Neural crest cell (in vitro differentiated cells): Measurements from ENCODE around the gene TAS2R41. TPM values are rescaled to one million over a fixed set of nuclear protein-coding genes. Genes with fewer than 3 reads are reported as not detected.

Source experiments
- DNase-seq: peaks from one replicate; pipeline ENCODE4 v3.0.0; 2021; ENCODE audit warnings: low read depth, mixed read lengths, low spot score
- H3K27ac Mint-ChIP-seq: one replicate; pipeline ENCODE4 v1.8.0; 2021; ENCODE audit warnings: mild to moderate bottlenecking, mixed read lengths; ENCODE audit not compliant: unreplicated experiment
- H3K27me3 Mint-ChIP-seq: 2 replicates; pipeline ENCODE4 v1.8.0; 2021; ENCODE audit warnings: low read depth, mild to moderate bottlenecking, mixed read lengths
- H3K36me3 Mint-ChIP-seq: 2 replicates; pipeline ENCODE4 v1.8.0; 2021; ENCODE audit warnings: low read depth, mild to moderate bottlenecking, mixed read lengths
- H3K4me1 Mint-ChIP-seq: 2 replicates; pipeline ENCODE4 v1.8.0; 2021; ENCODE audit warnings: mixed read lengths
- H3K4me3 Mint-ChIP-seq: one replicate; pipeline ENCODE4 v1.8.0; 2021; ENCODE audit warnings: mild to moderate bottlenecking, mixed read lengths
- H3K9me3 Mint-ChIP-seq: 2 replicates; pipeline ENCODE4 v1.8.0; 2021; ENCODE audit warnings: mixed read lengths
- total RNA-seq: library from RNA; stranded (reverse); gene quantifications from 2 replicates; pipeline ENCODE4 v1.2.1, GENCODE V29; 2021
- TF ChIP-seq, protein P1 (sequence below): fragments of 200-600 bp; sonication (generic); conservative IDR thresholded peaks from 2 replicates; pipeline ENCODE4 v1.5.0; 2021; ENCODE audit warnings: antibody characterized with exemption, mild to moderate bottlenecking

The TAS2R41 gene
- total RNA-seq, 1 donor from 2014 or later = not detected

GRCh38 chr7:143499743-143500348, 22.2 kb downstream of the TAS2R41 start:
- TF ChIP-seq, protein P1, sequence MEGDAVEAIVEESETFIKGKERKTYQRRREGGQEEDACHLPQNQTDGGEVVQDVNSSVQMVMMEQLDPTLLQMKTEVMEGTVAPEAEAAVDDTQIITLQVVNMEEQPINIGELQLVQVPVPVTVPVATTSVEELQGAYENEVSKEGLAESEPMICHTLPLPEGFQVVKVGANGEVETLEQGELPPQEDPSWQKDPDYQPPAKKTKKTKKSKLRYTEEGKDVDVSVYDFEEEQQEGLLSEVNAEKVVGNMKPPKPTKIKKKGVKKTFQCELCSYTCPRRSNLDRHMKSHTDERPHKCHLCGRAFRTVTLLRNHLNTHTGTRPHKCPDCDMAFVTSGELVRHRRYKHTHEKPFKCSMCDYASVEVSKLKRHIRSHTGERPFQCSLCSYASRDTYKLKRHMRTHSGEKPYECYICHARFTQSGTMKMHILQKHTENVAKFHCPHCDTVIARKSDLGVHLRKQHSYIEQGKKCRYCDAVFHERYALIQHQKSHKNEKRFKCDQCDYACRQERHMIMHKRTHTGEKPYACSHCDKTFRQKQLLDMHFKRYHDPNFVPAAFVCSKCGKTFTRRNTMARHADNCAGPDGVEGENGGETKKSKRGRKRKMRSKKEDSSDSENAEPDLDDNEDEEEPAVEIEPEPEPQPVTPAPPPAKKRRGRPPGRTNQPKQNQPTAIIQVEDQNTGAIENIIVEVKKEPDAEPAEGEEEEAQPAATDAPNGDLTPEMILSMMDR = no peak
- DNase-seq = no peak
- no peak overlapping the region for H3K27ac Mint-ChIP-seq
- H3K4me1 Mint-ChIP-seq = no peaks in the 10 kb centered on the region
- no peaks in the 10 kb centered on the region for H3K27me3 Mint-ChIP-seq
- no peaks in the 10 kb centered on the region for H3K9me3 Mint-ChIP-seq
- H3K4me3 Mint-ChIP-seq = no peak overlapping the region
- H3K36me3 Mint-ChIP-seq = no peaks in the 10 kb centered on the region

DNA sequence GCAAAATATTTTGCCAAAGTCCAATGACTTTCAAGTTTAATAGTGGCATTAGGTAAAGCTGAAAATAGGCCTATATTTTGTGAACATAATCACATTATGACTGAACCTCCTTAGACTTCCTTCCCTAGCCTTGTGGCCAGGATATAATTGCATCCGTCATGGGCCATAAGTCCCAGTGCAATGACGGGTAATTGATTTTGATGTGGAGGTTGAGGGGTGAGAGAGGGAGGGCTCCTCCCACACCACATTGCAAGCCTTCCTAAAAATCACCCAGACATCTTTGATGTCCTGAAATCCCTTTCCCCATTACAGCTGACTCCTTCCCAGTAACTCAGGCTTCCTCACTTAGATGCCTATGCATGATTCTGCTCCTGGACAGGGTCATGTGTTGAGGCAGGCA, 25.6 kb downstream of the TAS2R41 start:
- Mint-ChIP-seq H3K4me3 (no peak overlapping the region), H3K9me3 (no peaks in the 10 kb centered on the region), H3K4me1 (no peaks in the 10 kb centered on the region), H3K27me3 (no peaks in the 10 kb centered on the region), H3K27ac (no peak overlapping the region), H3K36me3 (no peaks in the 10 kb centered on the region)
- no peak for DNase-seq
- TF ChIP-seq, protein P1 = no peak

DNA sequence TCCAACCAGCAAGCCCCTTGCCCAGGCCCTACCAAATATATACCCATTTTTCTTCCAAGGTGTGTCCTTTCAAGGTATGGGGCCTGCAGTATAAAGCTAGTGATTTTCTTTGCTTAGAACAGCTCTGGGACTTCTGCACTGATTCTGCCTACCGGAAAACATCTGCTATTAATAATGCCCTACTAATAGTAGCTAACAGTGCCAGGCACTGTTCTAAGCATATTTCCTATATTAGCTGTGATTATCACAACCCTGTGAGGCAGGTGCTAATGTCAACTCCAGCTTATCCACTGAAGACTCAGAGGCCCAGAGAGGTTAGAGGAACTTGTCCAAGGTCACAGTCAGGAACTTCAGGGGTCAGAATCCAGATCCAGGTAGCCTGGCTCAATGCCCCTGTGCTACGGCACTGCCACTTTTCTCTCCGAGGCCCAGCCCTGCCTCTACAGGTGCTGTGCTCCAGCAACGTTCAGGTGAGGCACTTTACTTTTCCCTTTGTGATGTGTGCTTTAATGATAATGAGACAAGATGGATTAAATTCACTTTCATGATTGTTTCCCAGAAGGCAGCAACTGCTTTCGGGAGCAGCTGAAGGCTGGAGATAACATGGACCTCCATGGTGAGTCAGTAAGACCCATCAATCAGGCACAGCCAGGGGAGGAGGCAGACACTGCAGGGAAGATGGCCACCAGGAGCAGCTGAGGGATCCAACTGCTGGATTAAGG, 26.7 kb downstream of the TAS2R41 start:
- TF ChIP-seq, protein P1 = no peak
- Mint-ChIP-seq H3K36me3 (no peaks in the 10 kb centered on the region), H3K27ac (no peak overlapping the region), H3K4me1 (no peaks in the 10 kb centered on the region), H3K27me3 (no peaks in the 10 kb centered on the region), H3K9me3 (no peaks in the 10 kb centered on the region), H3K4me3 (no peak overlapping the region)
- DNase-seq = no peak

DNA sequence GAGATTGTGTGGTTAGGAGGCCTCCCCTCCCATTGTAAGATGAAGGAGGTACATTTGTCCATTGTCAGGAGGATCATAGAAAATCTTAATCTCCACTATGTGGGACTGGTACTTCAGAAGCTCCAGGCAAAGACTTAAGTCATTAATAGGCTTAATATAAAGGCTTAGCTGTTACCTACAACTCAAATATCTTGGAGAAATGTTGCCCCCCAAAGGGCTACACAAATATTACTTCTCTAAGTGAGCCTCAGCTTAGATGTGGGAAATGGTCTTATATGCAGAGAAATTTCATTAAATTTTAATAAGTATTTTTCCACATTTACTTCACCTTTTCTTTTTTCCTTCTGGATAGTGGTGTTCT, 27.2 kb downstream of the TAS2R41 start:
- DNase-seq = no peak
- H3K4me3 Mint-ChIP-seq = no peak overlapping the region
- H3K27me3 Mint-ChIP-seq = no peaks in the 10 kb centered on the region
- TF ChIP-seq, protein P1 = no peak
- H3K36me3 Mint-ChIP-seq = no peaks in the 10 kb centered on the region
- H3K27ac Mint-ChIP-seq = no peak overlapping the region
- no peaks in the 10 kb centered on the region for H3K9me3 Mint-ChIP-seq
- H3K4me1 Mint-ChIP-seq = no peaks in the 10 kb centered on the region

GRCh38 chr7:143505838-143506237, 28.2 kb downstream of the TAS2R41 start:
- no peak overlapping the region for H3K27ac Mint-ChIP-seq
- no peaks in the 10 kb centered on the region for H3K9me3 Mint-ChIP-seq
- no peak overlapping the region for H3K4me3 Mint-ChIP-seq
- H3K36me3 Mint-ChIP-seq = no peaks in the 10 kb centered on the region
- no peaks in the 10 kb centered on the region for H3K27me3 Mint-ChIP-seq
- DNase-seq = no peak
- no peaks in the 10 kb centered on the region for H3K4me1 Mint-ChIP-seq
- TF ChIP-seq, protein P1 = no peak
